ENCODE data around the gene KLF7. TPM values are rescaled to one million over a fixed set of nuclear protein-coding genes. Genes with fewer than 3 reads are reported as not detected.

KLF7 gene
- total RNA-seq, 1 experiment from 2014 or later, result 15.4 TPM

DNA sequence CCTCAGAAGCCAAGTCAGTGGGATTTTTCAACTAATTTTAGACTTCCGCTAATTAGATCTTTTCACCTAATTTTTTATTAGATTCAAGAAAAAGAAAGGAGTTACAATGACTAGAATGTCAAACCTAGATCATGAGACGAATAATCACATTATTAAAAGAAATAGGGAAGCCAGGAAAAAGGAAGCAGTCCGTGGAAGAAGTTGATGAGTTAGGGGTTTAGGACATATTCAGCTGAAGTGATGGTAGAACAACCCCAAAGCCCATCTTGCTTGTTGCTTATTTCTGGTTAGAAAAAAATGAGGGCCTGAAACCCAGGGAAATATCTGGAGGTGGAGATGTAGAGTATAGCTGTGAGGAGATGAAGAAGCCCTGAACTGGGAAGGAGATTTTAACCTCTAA is 8.0 kb downstream of the KLF7 start:
- ChIA-PET POLR2A (no interaction called here), RAD21 (ENCODE audit: low non-redundant PET in 1 of 2, low total read pairs in 2 of 2, uncharacterized antibody in 2 of 2, unreplicated experiment in 2 of 2) (no interaction called here), CTCF (no interaction called here)
- H3K36me3 ChIP-seq (ENCODE audit: control insufficient read depth in 1 of 2, insufficient read depth in 2 of 2, low read length in 2 of 2), result no peaks in the 10 kb centered on the region
- BruUV-seq (replicated peaks), result no TSS peak
- peaks cover 3 to 13% of the 10 kb centered on the region in 2 experiments for H3K4me1 ChIP-seq (ENCODE audit: control insufficient read depth in 1 of 2, insufficient read depth in 2 of 2, low read length in 2 of 2)
- H3K9me2 ChIP-seq (ENCODE audit: insufficient read depth), result no peaks in the 10 kb centered on the region
- no peak overlapping the region for H3K4me2 ChIP-seq (ENCODE audit: low read length)
- H2AFZ ChIP-seq (ENCODE audit: low read depth, low read length, poor library complexity, severe bottlenecking), result no peak overlapping the region
- no peaks in the 10 kb centered on the region for H4K20me1 ChIP-seq (ENCODE audit: insufficient read depth)
- DNase-seq (ENCODE audit: low read depth, low spot score) (no peak), ATAC-seq (no peak)
- no peak overlapping the region for H3K4me3 ChIP-seq (replicated peaks in 1 of 2; ENCODE audit: low read depth in 1 of 2, low read length in 2 of 2)
- H3K9ac ChIP-seq (ENCODE audit: low read length), result no peak overlapping the region
- no peak overlapping the region for H3K27ac ChIP-seq (ENCODE audit: low read depth, low read length)
- H3K79me2 ChIP-seq (ENCODE audit: insufficient read depth, low read length), result 0 out of 2 replicates have a peak, but pooled peaks cover 4% of the 10 kb centered on the region
- no peaks in the 10 kb centered on the region for H3K27me3 ChIP-seq (ENCODE audit: insufficient read depth, low read length)
- intact Hi-C loops (cut with micrococcal nuclease), result no loop called here
- no peak for TF ChIP-seq EZH2 (IDR thresholded peaks at IDR 0.05)
- no peak for TF ChIP-seq SIN3A (IDR thresholded peaks at IDR 0.05; ENCODE audit: low read depth)
- TF ChIP-seq MAX (IDR thresholded peaks at IDR 0.05), result no peak
- no peak for TF ChIP-seq ZBTB33 (IDR thresholded peaks at IDR 0.05; ENCODE audit: extremely low read depth, insufficient replicate concordance, low read length)
- no peak for TF ChIP-seq REST (IDR thresholded peaks at IDR 0.05; ENCODE audit: low read depth)
- TF ChIP-seq TCF7L2 (IDR thresholded peaks at IDR 0.05; ENCODE audit: borderline replicate concordance, extremely low read depth, insufficient read depth, insufficient read length), result no peak
- TF ChIP-seq, protein P1, sequence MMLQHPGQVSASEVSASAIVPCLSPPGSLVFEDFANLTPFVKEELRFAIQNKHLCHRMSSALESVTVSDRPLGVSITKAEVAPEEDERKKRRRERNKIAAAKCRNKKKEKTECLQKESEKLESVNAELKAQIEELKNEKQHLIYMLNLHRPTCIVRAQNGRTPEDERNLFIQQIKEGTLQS (IDR thresholded peaks at IDR 0.05), result no peak
- no peak for TF ChIP-seq JUND (IDR thresholded peaks at IDR 0.05)
- TF ChIP-seq POLR2A (IDR thresholded peaks at IDR 0.05; ENCODE audit: borderline replicate concordance, extremely low read depth, insufficient read depth, insufficient read length), result no peak
- TF ChIP-seq RAD21 (IDR thresholded peaks at IDR 0.05; ENCODE audit: low read depth), result no peak
- TF ChIP-seq CTCF (IDR thresholded peaks at IDR 0.05 in 2 of 3, conservative IDR thresholded peaks at IDR 0.05 in 1 of 3; ENCODE audit: borderline replicate concordance in 1 of 3, insufficient read depth in 1 of 3, low read depth in 2 of 3, low read length in 2 of 3), result no peak
- TF ChIP-seq CBX3 (IDR thresholded peaks at IDR 0.05; ENCODE audit: low read depth), result no peak
- H3K9me3 ChIP-seq (ENCODE audit: control insufficient read depth in 1 of 2, insufficient read depth in 1 of 2, low read depth in 1 of 2, low read length in 2 of 2), result no peaks in the 10 kb centered on the region
